MM.1S (cell line): Measurements from ENCODE around the gene NDST1.

Experiments
- EZH2 ChIP-seq: fragments of 300-600 bp; sonication (generic); optimal IDR thresholded peaks from 2 replicates; pipeline ENCODE3; 2017; ENCODE audit warnings: low read depth, mild to moderate bottlenecking, antibody characterized with exemption, low read length, mixed read lengths
- TF ChIP-seq, protein P1 (sequence below): fragments of 300-600 bp; sonication (generic); IDR thresholded peaks from 2 replicates; pipeline ENCODE4 v1.5.1; 2016; ENCODE audit warnings: antibody characterized with exemption, low read length, mixed read lengths

DNA sequence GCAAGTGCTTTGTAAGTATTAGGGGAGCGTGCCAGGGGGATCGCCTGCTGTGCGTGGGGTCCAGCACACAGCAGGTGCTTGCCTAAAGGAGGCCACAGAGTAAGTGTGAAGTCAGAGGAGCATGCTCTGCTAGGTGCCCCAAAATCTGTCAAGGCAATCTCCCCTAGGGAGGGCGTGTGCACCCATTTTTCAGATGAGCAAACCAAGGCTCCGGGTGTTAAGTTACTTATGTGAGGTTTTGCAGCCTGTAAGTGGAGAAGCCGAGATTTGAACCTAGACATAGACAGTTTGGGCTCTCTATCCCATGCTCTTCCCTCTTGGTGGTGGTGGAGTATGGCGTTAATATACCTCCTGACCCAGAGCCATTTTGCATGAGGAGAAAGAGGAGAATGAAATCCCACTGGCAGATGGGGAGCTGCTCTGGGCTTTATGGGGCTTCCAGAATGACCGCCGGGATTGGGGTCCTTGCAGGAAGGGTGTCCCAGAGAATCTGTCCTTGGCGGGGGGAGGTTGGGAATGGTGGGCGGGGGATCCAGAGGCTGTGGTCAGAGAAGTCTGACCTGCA is 14.1 kb downstream of the NDST1 start:
- TF ChIP-seq, protein P1, sequence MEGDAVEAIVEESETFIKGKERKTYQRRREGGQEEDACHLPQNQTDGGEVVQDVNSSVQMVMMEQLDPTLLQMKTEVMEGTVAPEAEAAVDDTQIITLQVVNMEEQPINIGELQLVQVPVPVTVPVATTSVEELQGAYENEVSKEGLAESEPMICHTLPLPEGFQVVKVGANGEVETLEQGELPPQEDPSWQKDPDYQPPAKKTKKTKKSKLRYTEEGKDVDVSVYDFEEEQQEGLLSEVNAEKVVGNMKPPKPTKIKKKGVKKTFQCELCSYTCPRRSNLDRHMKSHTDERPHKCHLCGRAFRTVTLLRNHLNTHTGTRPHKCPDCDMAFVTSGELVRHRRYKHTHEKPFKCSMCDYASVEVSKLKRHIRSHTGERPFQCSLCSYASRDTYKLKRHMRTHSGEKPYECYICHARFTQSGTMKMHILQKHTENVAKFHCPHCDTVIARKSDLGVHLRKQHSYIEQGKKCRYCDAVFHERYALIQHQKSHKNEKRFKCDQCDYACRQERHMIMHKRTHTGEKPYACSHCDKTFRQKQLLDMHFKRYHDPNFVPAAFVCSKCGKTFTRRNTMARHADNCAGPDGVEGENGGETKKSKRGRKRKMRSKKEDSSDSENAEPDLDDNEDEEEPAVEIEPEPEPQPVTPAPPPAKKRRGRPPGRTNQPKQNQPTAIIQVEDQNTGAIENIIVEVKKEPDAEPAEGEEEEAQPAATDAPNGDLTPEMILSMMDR: no peak
- TF ChIP-seq EZH2: no peak
